Endometrial microvascular endothelial cells (primary cell): ENCODE data around the gene TM6SF1. TPM values are rescaled to one million over a fixed set of nuclear protein-coding genes. Genes with fewer than 3 reads are reported as not detected.
"Not testable (repeated sequence)": the region's sequence is repeated elsewhere in the genome, so short reads cannot be mapped to it uniquely, and the experiment has no call there.

ENCODE experiments used
- in situ Hi-C: cut with HindIII; loops from 2 replicates; pipeline ENCODE4 v1.10.0; 2017; ENCODE audit warnings: low sequenced_read_pairs, low pct_unique_long_range_greater_than_20kb; ENCODE audit errors: inconsistent ontology term
- total RNA-seq: library from RNA; depleted of rRNA; stranded (reverse); fragments of >200 nt; gene quantifications from one replicate; pipeline ENCODE4 v1.2.3, GENCODE V29; 2015; ENCODE audit errors: inconsistent ontology term

TM6SF1 gene
- 54.2 TPM for total RNA-seq

DNA sequence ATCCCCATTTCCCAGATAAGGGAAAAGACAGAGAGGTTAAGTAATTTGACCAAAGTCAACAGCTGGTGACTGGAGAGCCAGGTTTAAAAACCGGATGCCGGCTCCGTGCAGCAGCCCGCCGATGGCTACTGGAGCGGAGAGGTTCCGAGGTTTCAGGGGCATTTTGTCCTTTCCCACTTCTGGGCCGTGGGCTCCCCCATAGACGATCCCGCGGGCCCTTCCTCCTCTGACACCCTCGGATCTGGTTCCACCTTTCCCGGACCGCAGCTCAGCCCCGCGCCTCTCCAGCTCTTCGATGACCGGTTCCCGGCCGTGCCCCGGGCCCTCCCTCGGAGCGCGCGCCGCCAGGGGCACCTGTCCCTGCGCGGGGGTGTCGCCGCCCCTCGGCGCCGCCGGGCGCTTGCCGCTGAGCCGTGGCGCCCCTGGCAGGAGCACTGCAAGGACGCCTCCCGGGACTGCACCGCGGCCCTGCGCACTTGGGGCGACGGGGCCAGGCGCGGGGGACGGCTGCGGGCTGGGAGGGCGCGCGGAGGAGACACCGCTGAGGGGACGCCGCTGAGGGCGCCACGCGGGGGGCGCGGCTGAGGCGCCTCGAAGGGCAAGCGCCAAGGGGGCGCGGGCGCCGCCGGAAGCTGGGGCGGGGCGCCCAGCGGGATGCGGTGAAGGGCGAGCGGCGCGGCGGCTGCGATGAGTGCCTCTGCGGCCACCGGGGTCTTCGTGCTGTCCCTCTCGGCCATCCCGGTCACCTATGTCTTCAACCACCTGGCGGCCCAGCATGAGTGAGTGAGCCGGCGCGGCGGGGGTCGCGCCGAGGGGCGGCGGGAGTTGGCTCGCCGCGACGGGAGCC is at the start of gene TM6SF1:
Gene TM6SF1, plus strand, starts transcription at position 652 of the 847 bp plus-strand sequence. Its CDS starts 36 bp downstream, at position 688.
- in situ Hi-C loops = no loop called here

DNA sequence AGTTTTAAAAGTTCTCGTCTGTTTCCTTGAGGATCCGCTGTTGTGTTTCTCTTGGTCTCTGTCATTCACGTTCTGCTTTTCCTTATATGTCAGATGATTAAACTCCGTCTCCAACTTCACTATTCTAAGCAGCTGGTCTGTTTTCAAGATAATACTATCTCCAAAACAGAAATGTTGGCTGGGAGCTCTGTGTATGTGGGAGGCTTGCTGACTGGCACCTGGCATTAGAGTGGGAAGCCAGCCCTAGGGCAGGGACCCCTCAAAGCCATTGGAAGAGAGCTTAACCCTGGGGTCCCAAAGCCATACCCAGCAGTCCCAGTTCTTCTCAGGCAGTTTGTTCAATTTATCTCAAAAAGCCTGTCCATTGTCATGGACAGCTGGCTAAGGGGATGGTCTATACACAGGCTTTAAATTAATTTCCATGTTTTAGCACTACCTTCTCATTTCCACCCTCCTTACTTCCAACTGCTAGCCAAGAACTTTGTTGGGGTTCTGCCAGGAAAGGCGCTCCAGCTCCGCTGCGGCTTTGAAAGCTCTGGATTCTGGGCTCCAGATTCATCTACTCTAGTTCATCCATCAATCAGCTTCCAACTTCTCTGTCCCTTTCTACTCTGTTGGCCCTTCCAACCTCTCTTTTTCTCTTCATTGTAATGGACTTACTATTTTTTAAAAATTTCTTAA is 49.6 kb upstream of the TM6SF1 start:
- in situ Hi-C loops = no loop called here

DNA sequence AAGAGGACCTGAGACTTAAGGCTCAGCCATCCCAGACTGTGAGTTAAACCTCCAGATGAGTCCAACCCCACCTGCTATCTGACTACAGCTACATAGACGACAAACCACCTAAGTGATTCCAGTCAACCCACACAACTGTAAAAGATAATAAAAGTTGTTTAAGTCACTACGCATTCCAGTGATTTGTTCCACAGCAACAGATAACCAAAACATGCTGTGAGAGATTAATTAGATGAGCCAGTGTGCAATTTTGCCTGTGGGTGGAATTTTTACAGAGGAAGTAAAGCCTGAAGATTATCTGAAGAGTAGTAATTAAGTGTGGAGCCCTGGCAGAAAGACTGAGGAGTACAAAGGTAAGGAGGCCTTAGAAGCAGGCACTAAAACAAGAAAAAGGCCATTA is 45.8 kb upstream of the TM6SF1 start:
- in situ Hi-C loops = no loop called here

GRCh38 chr15:83062768-83063180 is 44.7 kb upstream of the TM6SF1 start:
- in situ Hi-C loops = no loop called here

- in situ Hi-C loops = no loop called here
Measured at GRCh38 chr15:83063551-83063950, 43.9 kb upstream of the TM6SF1 start.

- in situ Hi-C loops = no loop called here
Measured at GRCh38 chr15:83064859-83065258, 42.6 kb upstream of the TM6SF1 start.

GRCh38 chr15:83065431-83065830 is 42.0 kb upstream of the TM6SF1 start:
- in situ Hi-C loops = no loop called here

DNA sequence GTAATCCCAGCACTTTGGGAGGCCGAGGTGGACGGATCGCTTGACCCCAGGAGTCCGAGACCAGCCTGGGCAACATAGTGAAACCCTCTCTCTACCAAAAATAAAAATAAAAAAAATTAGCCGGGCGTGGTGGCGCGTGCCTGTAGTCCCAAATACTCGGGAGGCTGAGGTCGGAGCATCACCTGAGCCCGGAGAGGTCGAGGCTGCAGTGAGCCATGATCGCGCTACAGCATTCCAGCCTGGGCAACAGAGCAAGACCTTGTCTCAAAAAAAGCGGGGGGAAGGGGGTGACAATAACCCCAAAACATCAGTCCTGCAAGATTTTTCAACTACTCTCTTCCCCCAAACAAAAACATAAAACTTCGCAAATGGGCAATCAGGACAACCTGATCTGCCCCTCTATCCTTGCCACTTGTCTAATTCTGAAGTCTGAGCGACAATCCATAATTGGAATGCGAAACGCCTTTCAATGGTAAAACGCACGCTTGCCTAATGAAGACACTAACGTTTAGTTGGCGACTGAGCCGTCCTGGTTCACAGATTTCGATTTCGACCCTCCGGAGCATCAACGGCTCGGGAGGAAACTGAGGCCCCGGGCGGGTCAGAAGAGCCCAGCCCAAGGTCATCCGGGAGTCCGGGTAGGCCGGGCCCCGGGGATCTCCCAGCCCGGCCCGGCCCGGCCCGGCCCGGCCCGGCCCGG is 41.3 kb upstream of the TM6SF1 start:
- in situ Hi-C loops = no loop called here

DNA sequence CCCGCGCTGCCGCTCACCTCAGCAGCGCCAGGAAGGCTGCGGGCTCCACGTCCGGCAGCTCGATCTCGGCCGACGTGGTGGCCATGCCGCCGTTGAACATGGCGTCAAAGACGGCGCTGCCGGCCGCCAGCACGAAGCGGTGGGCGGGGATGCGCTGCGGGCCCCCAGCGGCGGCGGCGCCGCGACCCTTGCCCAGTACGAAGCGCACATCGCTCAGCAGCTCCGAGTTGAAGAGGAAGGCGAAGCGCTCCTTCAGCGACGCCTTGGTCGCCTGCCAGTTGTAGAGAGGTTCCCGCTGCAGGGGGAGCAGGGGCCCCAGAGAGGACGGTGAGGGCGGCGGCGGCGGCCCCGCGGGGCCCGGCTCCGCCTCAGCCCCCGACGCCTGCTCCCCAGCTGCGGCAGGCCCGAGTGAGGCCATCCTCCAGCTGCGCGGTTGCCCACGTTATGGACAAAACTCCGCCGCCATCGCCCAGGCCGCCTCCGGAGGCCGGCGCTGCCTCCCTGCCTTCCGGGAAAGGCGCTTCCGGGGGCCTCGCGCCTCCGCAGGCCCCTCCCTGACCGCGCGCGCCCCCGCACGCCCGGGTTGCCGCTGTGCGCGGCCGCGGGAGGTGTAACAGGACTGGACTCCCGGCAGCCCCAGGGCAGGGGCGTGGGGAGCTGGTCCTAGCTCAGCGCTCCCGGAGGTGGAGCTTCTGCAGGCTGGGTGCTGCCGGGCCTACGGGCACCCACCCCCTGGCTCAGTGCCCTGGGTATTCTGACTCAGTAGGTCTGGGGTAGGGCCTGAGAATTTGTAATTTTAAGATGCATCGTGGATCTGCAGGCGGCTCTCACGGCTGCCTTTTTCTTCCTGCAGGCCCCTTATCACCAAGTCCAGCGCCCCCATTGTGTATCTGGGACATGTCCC is 40.5 kb upstream of the TM6SF1 start, which contains the start of gene BTBD1:
Gene BTBD1, minus strand, starts transcription at position 519 of the 904 bp plus-strand sequence. Its CDS starts 101 bp downstream, at position 418.
- in situ Hi-C loops = no loop called here

GRCh38 chr15:83067638-83067962 is 39.8 kb upstream of the TM6SF1 start:
- in situ Hi-C loops = no loop called here

DNA sequence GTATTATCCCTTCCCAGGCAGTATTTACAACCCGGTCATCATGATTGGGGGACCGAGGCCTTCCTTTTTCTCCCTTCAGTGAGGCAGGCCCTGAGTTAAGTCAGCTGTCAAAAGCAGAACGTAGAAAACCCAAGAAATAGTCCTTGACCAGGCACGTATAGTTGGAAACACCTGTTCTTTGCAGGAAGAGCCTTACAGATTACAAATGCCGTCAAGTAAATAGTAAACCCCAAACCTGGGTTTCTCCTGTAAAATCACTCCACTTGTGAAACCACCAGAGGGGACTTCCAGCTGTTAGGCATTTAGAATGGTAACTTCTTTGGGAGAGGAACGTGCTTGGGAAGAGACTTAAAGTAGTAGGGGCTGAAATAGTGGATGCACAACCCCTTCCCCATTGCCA is 39.4 kb upstream of the TM6SF1 start:
- in situ Hi-C loops = no loop called here

DNA sequence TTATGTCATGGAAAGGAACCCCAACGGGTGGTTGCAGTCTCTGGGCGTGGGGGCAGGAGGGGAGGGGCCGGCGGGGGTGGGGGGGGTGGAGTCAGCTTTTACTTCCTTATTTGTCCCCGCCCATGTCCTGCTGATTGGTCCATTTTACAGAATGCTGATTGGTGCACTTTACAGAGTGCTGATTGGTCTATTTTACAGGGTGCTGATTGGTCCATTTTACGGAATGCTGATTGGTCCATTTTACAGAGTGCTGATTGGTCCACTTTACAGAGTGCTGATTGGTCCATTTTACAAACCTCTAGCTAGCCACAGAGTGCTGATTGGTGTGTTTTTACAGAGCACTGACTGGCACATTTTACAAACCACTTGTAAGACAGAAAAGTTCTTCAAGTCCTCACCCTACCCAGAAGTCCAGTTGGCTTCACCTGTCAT is 38.2 kb upstream of the TM6SF1 start:
- in situ Hi-C loops = not testable (repeated sequence)

- in situ Hi-C loops = no loop called here
Measured at GRCh38 chr15:83077491-83078230, 29.8 kb upstream of the TM6SF1 start.

DNA sequence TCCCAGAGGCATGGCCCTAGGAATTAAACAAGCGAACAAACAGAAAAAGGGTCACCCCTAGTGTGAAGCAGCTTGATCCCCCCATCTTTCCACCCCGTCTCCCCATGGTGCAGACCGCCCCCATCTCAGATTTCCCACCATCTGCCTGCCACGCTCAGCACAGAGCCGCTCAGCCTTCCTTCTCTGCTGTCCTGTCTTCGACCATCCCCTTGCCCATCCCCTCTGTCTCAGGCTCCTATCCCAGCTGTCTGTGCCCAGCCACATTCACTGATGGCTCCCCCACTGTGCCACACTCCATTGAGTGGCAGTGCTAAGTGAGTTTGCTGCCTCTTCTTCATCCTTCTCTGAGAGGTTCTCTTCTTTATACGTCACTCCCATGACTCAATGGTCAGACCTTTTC is 28.7 kb upstream of the TM6SF1 start:
- in situ Hi-C loops = no loop called here

GRCh38 chr15:83081256-83082014 is 26.0 kb upstream of the TM6SF1 start:
- in situ Hi-C loops = no loop called here

GRCh38 chr15:83082730-83083386 is 24.6 kb upstream of the TM6SF1 start:
- in situ Hi-C loops = no loop called here

GRCh38 chr15:83085461-83085860 is 22.0 kb upstream of the TM6SF1 start:
- in situ Hi-C loops = not testable (repeated sequence)
